Vagina (tissue), 2 donors: ENCODE measurements around the gene TAF3. TPM values are rescaled to one million over a fixed set of nuclear protein-coding genes. Genes with fewer than 3 reads are reported as not detected.

Source experiments
- DNase-seq, 2 donors: peaks; one replicate each; pipeline ENCODE4 v3.0.0-alpha.2; 2017; ENCODE audit errors: extremely low spot score in 2 of 2
- H3K27ac ChIP-seq: fragments of 200-600 bp; sonication (generic); one replicate; pipeline ENCODE4 v1.5.1; 2019
- H3K27me3 ChIP-seq: fragments of 200-600 bp; sonication (generic); one replicate; pipeline ENCODE4 v1.5.1; 2019
- H3K36me3 ChIP-seq, 2 donors: fragments of 200-600 bp; sonication (generic); one replicate each; pipeline ENCODE4 v1.5.1; 2017 to 2019
- H3K4me1 ChIP-seq: fragments of 200-600 bp; sonication (generic); one replicate; pipeline ENCODE4 v1.5.1; 2019
- H3K4me3 ChIP-seq, 2 donors: fragments of 200-600 bp; sonication (generic); 1 replicate in 1 of 2; 2 replicates in 1 of 2; pipeline ENCODE4 v1.5.1; 2016 to 2019
- H3K9me3 ChIP-seq: fragments of 200-600 bp; sonication (generic); one replicate; pipeline ENCODE4 v1.5.1; 2019
- POLR2A ChIP-seq, 2 donors: fragments of 450-650 bp; IDR thresholded peaks; one replicate each; pipeline ENCODE4 v1.6.1; 2017; ENCODE audit warnings: antibody characterized with exemption in 2 of 2, mild to moderate bottlenecking in 2 of 2, moderate library complexity in 2 of 2
- POLR2AphosphoS5 ChIP-seq, 2 donors: sonication (generic); formaldehyde crosslinking; IDR thresholded peaks; one replicate each; pipeline ENCODE4 v1.9.0; 2017; ENCODE audit warnings: antibody characterized with exemption in 2 of 2, mild to moderate bottlenecking in 2 of 2, low read depth in 1 of 2; ENCODE audit not compliant: insufficient read depth in 1 of 2
- intact Hi-C: fragments of 100-400 bp; cut with DNase I; formaldehyde crosslinking; loops from one replicate; pipeline ENCODE4 v1.15.1; 2023
- total RNA-seq: library from RNA; depleted of rRNA; stranded (reverse); fragments of >200 nt; gene quantifications from one replicate; pipeline ENCODE4 v1.2.3, GENCODE V29; 2016
- TF ChIP-seq, protein P1 (sequence below), 3 experiments: fragments of 450-650 bp in 2 of 3; fragments of 200-600 bp in 1 of 3; sonication (generic) in 1 of 3; IDR thresholded peaks; one replicate each; pipeline ENCODE4 v1.5.1; 2017 to 2019; ENCODE audit warnings: antibody characterized with exemption in 3 of 3, mild to moderate bottlenecking in 2 of 3, moderate library complexity in 2 of 3

TAF3 gene
- total RNA-seq, 1 donor from 2014 or later: 9.8 TPM

DNA sequence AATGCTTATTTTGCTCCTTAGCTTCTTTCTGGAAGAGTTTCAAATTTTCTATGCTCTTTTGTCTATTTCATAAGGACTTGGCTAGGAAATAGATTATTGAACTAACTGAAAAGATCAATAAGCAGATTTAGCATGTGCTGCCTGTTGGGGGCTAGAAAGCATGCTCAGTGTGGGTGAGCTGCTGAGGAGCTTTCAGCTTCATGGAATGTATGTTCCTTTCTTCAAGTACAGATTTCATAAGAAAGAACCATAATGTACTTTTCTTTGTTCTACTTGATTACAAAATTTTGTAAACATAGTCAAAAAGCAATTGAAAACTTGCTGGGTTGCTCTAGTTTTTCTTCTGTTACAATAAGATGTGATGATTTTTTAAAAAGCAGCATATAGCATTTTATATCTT is 73.8 kb downstream of the TAF3 start:
- H3K9me3 ChIP-seq: no peaks in the 10 kb centered on the region
- TF ChIP-seq POLR2AphosphoS5 (IDR thresholded peaks at IDR 0.05; ENCODE audit: insufficient read depth in 1 of 2, low read depth in 1 of 2) (no peak), POLR2A (IDR thresholded peaks at IDR 0.05) (no peak)
- TF ChIP-seq, protein P1, sequence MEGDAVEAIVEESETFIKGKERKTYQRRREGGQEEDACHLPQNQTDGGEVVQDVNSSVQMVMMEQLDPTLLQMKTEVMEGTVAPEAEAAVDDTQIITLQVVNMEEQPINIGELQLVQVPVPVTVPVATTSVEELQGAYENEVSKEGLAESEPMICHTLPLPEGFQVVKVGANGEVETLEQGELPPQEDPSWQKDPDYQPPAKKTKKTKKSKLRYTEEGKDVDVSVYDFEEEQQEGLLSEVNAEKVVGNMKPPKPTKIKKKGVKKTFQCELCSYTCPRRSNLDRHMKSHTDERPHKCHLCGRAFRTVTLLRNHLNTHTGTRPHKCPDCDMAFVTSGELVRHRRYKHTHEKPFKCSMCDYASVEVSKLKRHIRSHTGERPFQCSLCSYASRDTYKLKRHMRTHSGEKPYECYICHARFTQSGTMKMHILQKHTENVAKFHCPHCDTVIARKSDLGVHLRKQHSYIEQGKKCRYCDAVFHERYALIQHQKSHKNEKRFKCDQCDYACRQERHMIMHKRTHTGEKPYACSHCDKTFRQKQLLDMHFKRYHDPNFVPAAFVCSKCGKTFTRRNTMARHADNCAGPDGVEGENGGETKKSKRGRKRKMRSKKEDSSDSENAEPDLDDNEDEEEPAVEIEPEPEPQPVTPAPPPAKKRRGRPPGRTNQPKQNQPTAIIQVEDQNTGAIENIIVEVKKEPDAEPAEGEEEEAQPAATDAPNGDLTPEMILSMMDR (IDR thresholded peaks at IDR 0.05): no peak
- intact Hi-C loops: no loop called here
- no peaks in the 10 kb centered on the region for H3K36me3 ChIP-seq
- no peak overlapping the region for H3K4me3 ChIP-seq
- H3K4me1 ChIP-seq: peaks cover 6% of the 10 kb centered on the region
- no peak overlapping the region for H3K27ac ChIP-seq
- no peak for DNase-seq
- no peaks in the 10 kb centered on the region for H3K27me3 ChIP-seq

- no peak for DNase-seq
- intact Hi-C loops: no loop called here
- TF ChIP-seq, protein P1 (IDR thresholded peaks at IDR 0.05): no peak
- TF ChIP-seq POLR2AphosphoS5 (IDR thresholded peaks at IDR 0.05; ENCODE audit: insufficient read depth in 1 of 2, low read depth in 1 of 2) (no peak), POLR2A (IDR thresholded peaks at IDR 0.05) (no peak)
- Histone ChIP-seq H3K27ac (no peak overlapping the region), H3K4me1 (peaks cover 6% of the 10 kb centered on the region), H3K27me3 (no peaks in the 10 kb centered on the region), H3K9me3 (no peaks in the 10 kb centered on the region), H3K36me3 (no peaks in the 10 kb centered on the region), H3K4me3 (no peak overlapping the region)
These were observed 77.4 kb downstream of the TAF3 start for GRCh38 chr10:7895699-7896090.

DNA sequence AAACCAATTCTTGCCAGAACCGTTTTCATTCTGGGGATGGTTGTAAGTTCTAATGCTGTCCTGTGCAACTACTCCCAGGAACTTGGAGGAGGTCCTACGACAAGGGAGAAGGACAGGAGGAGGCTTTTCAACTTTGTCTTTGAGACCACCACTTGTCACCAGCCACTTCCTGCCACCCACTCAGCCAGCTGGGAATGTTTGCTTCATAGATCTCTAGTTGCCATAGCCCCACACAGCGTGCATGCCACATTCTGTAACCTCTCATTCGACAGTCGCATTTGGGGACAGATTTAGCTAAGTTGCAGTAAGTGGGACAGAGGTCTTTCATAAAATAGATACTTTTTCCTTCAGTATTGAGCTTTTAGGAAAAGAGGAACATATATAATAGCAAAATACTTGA is 78.0 kb downstream of the TAF3 start:
- intact Hi-C loops: no loop called here
- H3K4me3 ChIP-seq: no peak overlapping the region
- TF ChIP-seq, protein P1 (IDR thresholded peaks at IDR 0.05): no peak
- TF ChIP-seq POLR2AphosphoS5 (IDR thresholded peaks at IDR 0.05; ENCODE audit: insufficient read depth in 1 of 2, low read depth in 1 of 2) (no peak), POLR2A (IDR thresholded peaks at IDR 0.05) (no peak)
- DNase-seq: no peak
- H3K9me3 ChIP-seq: no peaks in the 10 kb centered on the region
- H3K27me3 ChIP-seq: no peaks in the 10 kb centered on the region
- no peak overlapping the region for H3K27ac ChIP-seq
- H3K36me3 ChIP-seq: no peaks in the 10 kb centered on the region
- H3K4me1 ChIP-seq: peaks cover 6% of the 10 kb centered on the region

DNA sequence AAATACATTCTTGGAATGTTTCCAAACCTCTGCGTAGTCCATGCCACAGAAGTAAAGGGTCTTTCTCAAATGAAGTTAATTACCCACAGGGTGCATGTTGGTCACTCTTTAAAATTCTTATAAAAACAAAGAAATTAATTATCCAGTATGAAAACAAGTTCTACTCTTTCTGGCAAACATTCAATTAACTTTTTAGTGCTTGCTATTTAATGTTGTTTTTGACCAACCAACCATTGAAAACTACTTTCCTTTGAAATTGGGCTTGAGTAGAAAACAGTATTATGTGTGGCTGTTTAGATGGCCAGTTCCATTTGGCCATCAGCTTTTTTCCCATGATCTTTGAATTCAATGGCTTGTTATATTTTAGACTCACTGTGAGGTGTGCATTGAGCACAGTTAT is 83.0 kb downstream of the TAF3 start:
- Histone ChIP-seq H3K4me1 (no peaks in the 10 kb centered on the region), H3K27me3 (no peaks in the 10 kb centered on the region), H3K27ac (no peak overlapping the region), H3K4me3 (no peak overlapping the region), H3K36me3 (no peaks in the 10 kb centered on the region), H3K9me3 (no peaks in the 10 kb centered on the region)
- TF ChIP-seq POLR2AphosphoS5 (IDR thresholded peaks at IDR 0.05; ENCODE audit: insufficient read depth in 1 of 2, low read depth in 1 of 2): no peak
- TF ChIP-seq, protein P1 (IDR thresholded peaks at IDR 0.05): no peak
- no peak for TF ChIP-seq POLR2A (IDR thresholded peaks at IDR 0.05)
- intact Hi-C loops: no loop called here
- no peak for DNase-seq

- TF ChIP-seq, protein P1 (IDR thresholded peaks at IDR 0.05): no peak
- TF ChIP-seq POLR2A (IDR thresholded peaks at IDR 0.05) (no peak), POLR2AphosphoS5 (IDR thresholded peaks at IDR 0.05; ENCODE audit: insufficient read depth in 1 of 2, low read depth in 1 of 2) (no peak)
- DNase-seq: no peak
- Histone ChIP-seq H3K36me3 (no peaks in the 10 kb centered on the region), H3K27me3 (no peaks in the 10 kb centered on the region), H3K27ac (no peak overlapping the region), H3K4me1 (no peaks in the 10 kb centered on the region), H3K9me3 (no peaks in the 10 kb centered on the region), H3K4me3 (no peak overlapping the region)
- intact Hi-C loops: no loop called here
These were observed 84.1 kb downstream of the TAF3 start for GRCh38 chr10:7902413-7902812.
